HT1080 (cell line): Measurements from ENCODE around the gene B3GNT9. TPM values are rescaled to one million over a fixed set of nuclear protein-coding genes. Genes with fewer than 3 reads are reported as not detected.
A peak's percentile ranks its signal among the peaks of the same experiment; 100 is the strongest.
"Not testable (repeated sequence)": the region's sequence is repeated elsewhere in the genome, so short reads cannot be mapped to it uniquely, and the experiment has no call there.

Source experiments
- DNase-seq: peaks from one replicate; pipeline ENCODE4 v3.0.0-alpha.2; 2015; ENCODE audit warnings: low read depth
- total RNA-seq: library from RNA; depleted of rRNA; stranded (reverse); fragments of >200 nt; shearing (Covaris generic); gene quantifications from 2 replicates; pipeline ENCODE4 v1.2.3, GENCODE V29; 2014

B3GNT9 gene
- total RNA-seq, 1 experiment from 2014 or later: 5.6 TPM

- DNase-seq: no peak
Observed at GRCh38 chr16:67151431-67152097, 766 bp upstream of the B3GNT9 start.

- no peak for DNase-seq
Observed at GRCh38 chr16:67150047-67150832, 558 bp downstream of the B3GNT9 start.

GRCh38 chr16:67149276-67150046 lies 1.3 kb downstream of the B3GNT9 start:
- DNase-seq: no peak

GRCh38 chr16:67148656-67149275 lies 2.0 kb downstream of the B3GNT9 start:
- DNase-seq: no peak

GRCh38 chr16:67148221-67148620 lies 2.6 kb downstream of the B3GNT9 start:
- no peak for DNase-seq

DNA sequence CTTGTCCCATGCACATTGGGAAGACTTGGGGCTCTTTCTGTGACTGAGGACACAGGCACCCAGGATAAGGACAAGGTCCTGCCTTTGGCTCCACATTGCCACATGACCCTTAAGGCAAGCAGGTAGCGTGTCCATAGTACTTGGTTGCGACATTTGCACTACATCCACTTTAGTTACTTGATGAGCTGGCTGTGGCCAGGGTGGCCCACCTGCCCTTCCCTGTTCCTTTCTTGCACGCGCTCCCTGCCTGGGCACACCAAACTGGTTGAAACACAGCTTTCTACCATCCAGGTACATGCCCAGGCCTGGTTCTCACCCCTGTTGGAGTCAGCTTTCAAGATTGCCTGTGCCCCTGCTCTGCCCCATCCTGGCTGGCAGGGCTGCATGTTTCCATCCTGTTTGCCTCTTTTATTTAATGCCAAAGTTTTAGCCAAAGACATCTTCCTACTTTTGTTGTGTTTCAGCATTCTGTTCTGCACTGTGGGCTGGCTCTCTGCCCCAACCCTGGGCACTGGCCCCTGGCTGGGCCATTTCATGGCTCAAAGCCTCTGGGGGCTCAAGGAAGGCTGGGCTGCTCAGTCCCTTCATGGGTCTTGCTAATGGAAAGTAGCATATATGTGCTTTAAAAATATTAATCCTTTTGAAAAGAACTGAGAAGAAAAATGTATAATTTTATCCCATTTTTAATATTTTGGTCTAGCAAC lies 3.2 kb downstream of the B3GNT9 start:
- no peak for DNase-seq

DNA sequence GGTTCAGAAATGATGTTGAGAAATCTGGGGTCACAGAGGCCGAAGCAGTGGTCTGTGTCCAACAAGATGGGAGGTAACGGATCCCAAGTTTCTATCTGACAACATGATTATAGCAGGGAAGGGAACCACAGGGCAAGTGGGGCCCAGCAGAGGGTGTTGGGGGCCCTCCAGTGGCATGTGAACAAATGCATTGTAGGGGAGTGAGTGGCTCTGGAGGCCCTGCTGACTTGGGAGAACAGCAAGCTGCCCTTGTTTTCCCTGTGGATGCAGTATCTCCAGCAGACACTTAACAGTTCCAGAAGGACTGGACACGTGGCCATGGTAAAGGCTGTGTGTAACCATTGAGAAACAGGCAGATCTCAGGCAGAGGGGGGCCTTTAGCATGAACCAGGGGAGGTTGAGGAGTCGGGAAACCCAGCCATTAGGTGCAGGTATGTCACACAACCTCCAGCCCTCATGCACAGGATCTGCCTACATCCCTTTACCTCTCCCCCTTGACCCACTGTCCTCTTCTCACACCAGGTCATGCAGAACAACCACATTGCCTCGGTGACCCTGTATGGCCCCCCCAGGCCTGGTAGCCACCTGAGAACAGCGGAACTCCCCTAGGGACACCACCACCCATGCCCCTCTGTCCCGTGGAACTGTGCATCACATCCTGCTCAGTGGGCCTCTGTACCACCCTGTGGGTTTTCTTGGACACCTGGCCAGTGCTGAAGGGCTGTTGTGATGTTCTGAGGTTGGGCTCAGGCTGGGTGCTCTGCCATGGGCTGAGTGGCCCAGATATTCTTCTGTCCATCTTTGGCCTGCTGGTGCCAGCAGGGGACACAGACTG lies 4.1 kb downstream of the B3GNT9 start:
- DNase-seq: no peak

GRCh38 chr16:67145746-67146145 lies 5.1 kb downstream of the B3GNT9 start:
- no peak for DNase-seq

- DNase-seq: no peak
Observed at GRCh38 chr16:67144943-67145342, 5.9 kb downstream of the B3GNT9 start.

DNA sequence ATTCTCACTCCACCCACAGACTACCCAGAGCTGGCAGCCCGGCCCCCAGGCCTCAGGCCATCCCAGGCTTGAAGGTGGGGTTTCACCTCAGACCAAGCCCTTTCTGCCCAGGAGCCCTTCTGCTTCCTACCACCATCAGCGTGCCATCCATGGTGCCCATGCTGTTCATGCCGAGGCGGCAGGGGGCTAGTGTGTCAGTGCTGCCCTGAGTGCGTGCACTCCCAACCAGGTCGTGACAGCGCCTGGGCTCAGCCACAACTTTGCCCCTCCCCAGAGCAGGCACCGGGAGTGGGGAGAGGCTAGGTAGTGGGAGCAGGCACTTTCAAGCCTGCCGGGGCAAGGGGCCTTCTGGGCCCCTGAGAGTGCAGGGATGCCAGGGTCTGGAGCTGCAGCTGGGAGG lies 8.5 kb downstream of the B3GNT9 start:
- no peak for DNase-seq

GRCh38 chr16:67141391-67141790 lies 9.4 kb downstream of the B3GNT9 start:
- no peak for DNase-seq

DNA sequence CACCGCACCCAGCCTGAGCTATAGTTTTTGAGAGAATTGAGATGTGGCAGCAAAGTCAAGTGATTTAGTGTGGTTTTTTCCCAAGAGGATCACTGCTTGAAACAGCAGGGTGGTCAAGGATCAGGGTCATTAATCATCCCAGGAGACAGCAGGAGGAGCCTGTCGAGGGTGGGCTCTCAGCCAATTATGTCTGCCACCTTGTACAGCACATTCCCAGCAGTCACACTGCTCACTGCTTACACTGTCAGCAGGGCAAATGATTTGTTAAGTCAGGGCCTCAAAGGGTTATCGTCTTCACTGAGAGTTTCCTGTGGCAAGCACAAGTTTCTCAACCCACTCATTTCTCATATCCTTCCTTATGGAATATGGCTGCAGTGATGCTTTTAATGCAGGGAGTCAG lies 13.2 kb downstream of the B3GNT9 start:
- no peak for DNase-seq

- DNase-seq: no peak
Observed at GRCh38 chr16:67129422-67129821, 21.4 kb downstream of the B3GNT9 start.

DNA sequence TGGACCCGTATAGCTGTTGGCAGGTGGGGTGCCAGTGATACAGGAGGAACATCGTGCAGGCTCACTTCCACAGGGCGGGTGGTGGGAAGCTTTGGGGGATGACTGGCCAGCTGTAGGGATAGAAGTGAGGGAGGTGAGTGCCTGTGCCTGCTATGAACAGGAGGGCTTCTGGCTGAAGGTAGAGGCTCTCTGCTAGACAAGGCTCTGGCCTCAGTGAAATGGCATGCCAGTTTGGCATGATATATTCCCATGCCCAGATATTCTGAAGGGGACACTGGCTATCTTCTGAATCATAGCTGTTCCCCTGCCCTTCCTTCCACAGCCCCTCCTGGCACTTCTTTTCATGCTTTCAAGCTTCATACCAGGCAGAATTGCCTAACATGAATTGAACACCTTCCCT lies 21.9 kb downstream of the B3GNT9 start:
- DNase-seq: no peak

DNA sequence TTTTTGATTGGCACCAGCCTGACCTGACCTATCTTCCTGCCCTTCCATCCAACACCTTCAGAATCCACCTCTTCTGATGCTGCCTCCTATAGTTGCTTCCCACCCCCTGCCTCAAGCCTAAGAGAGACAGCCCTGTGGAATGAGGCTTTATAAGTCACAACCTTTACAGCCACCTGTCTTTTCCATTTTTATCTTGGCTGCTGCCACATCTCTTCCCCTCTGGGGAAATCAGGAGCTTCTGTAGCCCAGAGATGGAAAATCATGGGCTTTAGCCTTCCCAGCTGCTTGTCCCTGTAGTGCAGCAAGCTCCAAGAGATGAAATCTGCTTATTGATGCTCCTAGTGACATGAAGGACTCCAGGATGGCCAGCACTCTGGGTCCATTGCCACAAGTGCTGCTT lies 22.4 kb downstream of the B3GNT9 start:
- DNase-seq: no peak

DNA sequence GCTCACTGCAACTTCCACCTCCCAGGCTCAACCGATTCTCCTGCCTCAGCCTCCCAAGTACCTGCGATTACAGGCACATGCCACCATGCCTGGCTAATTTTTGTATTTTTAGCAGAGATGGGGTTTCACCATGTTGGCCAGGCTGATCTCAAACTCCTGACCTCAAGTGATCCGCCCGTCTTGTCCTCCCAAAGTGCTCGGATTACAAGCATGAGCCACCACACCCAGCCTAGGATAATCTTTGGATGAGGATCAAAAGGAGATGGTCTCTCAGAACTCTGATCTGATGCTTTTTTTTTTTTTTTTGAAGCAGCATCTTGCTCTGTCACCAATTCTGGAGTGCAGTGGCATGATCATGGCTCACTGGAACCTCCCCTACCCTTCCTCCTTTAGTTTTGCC lies 28.0 kb downstream of the B3GNT9 start:
- not testable (repeated sequence) for DNase-seq

- DNase-seq: no peak
Observed at GRCh38 chr16:67120025-67120424, 30.8 kb downstream of the B3GNT9 start.

DNA sequence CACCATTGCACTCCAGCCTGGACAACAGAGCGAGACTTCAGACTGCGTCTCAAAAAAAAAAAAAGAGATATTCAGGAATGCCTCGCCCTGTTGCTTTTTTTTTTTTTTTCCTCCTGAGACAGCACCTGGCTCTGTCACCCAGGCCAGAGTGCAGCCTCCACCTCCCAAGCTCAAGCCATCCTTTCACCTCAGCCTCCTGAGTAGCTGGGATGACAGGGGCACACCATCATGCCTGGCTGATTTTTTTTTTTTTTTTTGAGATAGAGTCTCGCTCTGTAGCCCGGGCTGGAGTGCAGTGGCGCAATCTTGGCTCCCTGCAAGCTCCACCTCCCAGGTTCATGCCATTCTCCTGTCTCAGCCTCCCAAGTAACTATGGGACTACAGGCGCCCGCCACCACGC lies 33.1 kb downstream of the B3GNT9 start:
- DNase-seq: no peak

DNA sequence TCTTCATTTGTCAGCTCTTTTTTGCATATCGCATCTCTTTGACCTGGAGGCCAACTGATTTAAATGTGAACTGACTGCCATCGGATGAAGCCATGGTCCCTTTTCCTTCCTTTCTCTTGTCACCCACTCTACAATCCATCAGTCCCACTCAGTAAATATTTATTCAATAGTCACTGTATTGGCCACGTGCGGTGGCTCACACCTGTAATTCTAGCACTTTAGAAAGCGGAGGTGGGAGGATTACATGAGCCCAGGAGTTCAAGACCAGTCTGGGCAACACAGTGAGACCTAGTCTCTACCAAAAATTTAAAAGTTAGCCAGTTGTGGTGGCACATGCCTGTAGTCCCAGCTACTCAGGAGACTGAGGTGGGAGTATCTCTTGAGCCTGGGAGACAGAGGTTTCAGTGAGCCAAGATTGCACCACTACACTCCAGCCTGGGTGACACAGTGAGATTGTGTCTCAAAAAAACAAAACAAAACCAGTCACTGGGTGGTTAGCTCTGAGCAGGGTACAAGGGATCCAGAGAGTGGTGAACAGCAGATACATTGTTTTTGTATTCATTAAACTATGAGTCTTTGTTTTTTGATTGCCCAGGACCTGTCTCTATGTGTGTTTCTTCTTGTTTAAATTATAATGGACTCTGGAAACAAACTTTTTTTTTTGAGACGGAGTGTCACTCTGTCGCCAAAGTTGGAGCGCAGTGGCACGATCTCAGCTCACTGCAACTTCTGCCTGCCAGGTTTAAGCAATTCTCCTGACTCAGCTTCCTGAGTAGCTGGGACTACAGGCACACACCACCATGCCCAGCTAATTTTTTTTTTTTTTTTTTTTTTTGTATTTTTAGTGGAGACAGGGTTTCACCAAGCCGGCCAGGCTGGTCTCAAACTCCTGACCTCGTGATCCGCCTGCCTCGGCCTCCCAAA lies 34.1 kb downstream of the B3GNT9 start:
- DNase-seq: peak; percentile 22
